HG02798 (cell line): ENCODE results near the gene KIR3DL3.
"Not testable (repeated sequence)": the region's sequence is repeated elsewhere in the genome, so short reads cannot be mapped to it uniquely, and the experiment has no call there.

Source experiments
- ATAC-seq: cut with Tn5 transposase; IDR thresholded peaks from one replicate; pipeline ENCODE4 v1.9.1; 2021; ENCODE audit warnings: mild to moderate bottlenecking; ENCODE audit not compliant: unreplicated experiment, poor library complexity

Gene KIR3DL3

GRCh38 chr19:54729416-54730188 lies 5.4 kb downstream of the KIR3DL3 start:
- ATAC-seq = no peak

- no peak for ATAC-seq
These were observed 6.9 kb downstream of the KIR3DL3 start for GRCh38 chr19:54731191-54731590.

GRCh38 chr19:54738306-54738705 lies 14.1 kb downstream of the KIR3DL3 start, which contains the start of gene KIR2DL3:
Gene KIR2DL3 (plus strand): TSS chr19:54738513. CDS start chr19:54738546, 33 bp downstream.
- ATAC-seq = not testable (repeated sequence)

- ATAC-seq = no peak
These were observed 14.5 kb downstream of the KIR3DL3 start for GRCh38 chr19:54738715-54739114.

GRCh38 chr19:54739587-54740497 lies 15.6 kb downstream of the KIR3DL3 start:
- no peak for ATAC-seq

- ATAC-seq = not testable (repeated sequence)
These were observed 17.7 kb downstream of the KIR3DL3 start for GRCh38 chr19:54741950-54742349.

- not testable (repeated sequence) for ATAC-seq
These were observed 19.8 kb downstream of the KIR3DL3 start for GRCh38 chr19:54744080-54744479.

GRCh38 chr19:54747614-54748322 lies 23.5 kb downstream of the KIR3DL3 start:
- ATAC-seq = not testable (repeated sequence)

- ATAC-seq = not testable (repeated sequence)
These were observed 26.0 kb downstream of the KIR3DL3 start for GRCh38 chr19:54750276-54750675.

- ATAC-seq = not testable (repeated sequence)
These were observed 32.2 kb downstream of the KIR3DL3 start for GRCh38 chr19:54756204-54757110.

GRCh38 chr19:54758577-54758976 lies 34.3 kb downstream of the KIR3DL3 start:
- not testable (repeated sequence) for ATAC-seq

- not testable (repeated sequence) for ATAC-seq
These were observed 40.0 kb downstream of the KIR3DL3 start for GRCh38 chr19:54764219-54764618.

- ATAC-seq = not testable (repeated sequence)
These were observed 42.2 kb downstream of the KIR3DL3 start for GRCh38 chr19:54766464-54766863.

- ATAC-seq = not testable (repeated sequence)
These were observed 45.4 kb downstream of the KIR3DL3 start, which contains the start of gene KIR2DL1 for GRCh38 chr19:54769646-54770045. Gene KIR2DL1 (plus strand): TSS chr19:54769793. CDS start chr19:54769851, 58 bp downstream.

GRCh38 chr19:54770511-54770910 lies 46.3 kb downstream of the KIR3DL3 start:
- ATAC-seq = not testable (repeated sequence)

- not testable (repeated sequence) for ATAC-seq
These were observed 47.0 kb downstream of the KIR3DL3 start for GRCh38 chr19:54771018-54771960.

- not testable (repeated sequence) for ATAC-seq
These were observed 48.4 kb downstream of the KIR3DL3 start for GRCh38 chr19:54772666-54773065.
